ENCODE data around the gene CD38. TPM values are rescaled to one million over a fixed set of nuclear protein-coding genes. Genes with fewer than 3 reads are reported as not detected.

The CD38 gene
- polyA plus RNA-seq, 1 donor (not counting 4 experiments of a cell fraction or from before 2014, with no cell fraction given) = 0.08 TPM

DNA sequence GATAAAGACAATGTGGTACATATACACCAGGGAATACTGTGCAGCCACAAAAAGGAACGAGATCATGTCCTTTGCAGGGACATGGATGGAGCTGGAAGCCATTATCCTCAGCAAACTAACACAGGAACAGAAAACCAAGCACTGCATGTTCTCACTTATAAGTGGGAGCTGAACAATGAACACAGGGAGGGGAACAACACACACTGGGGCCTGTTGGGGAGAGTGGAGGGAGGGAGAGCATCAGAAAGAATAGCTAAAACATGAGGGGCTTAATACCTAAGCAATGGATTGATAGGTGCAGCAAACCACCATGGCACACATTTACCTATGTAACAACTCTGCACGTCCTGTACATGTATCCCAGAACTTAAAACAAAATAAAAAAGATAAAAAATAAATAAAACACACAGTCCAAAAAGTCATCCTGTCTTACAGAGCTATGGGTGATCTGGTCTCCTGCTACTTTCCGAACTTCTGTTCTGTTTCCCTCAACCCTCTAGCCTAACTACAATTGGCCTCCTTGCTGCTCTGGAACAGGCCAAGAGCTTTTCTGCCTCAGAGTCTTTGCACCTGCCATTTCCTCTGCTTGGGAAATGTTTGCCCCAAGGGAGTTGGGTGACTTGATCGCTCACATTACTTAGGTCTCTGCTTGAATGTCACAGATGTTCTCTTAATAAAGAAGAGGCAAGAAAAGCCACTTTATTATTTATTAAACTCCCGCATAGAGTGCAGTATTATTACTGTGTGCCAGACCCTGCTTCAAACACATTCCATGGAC is 1.1 kb upstream of the CD38 start:
- FAIRE-seq = no peak
- H3K36me3 ChIP-seq (ENCODE audit: control insufficient read depth in 2 of 2, extremely low read depth in 1 of 2, insufficient read depth in 2 of 2, low read length in 2 of 2) = no peaks in the 10 kb centered on the region
- H3K27me3 ChIP-seq (ENCODE audit: control insufficient read depth, extremely low read depth, insufficient read depth, low read length) = peaks cover 58% of the 10 kb centered on the region

GRCh38 chr4:15777697-15778288 is 335 bp upstream of the CD38 start:
- dilution Hi-C loops (cut with MboI; ENCODE audit: extremely low pct_ligation_motif_present, low sequenced_read_pairs) = no loop called here
- H3K27ac ChIP-seq (ENCODE audit: control insufficient read depth, insufficient read depth, low read length) = no peak overlapping the region
- no peaks in the 10 kb centered on the region for H3K9me3 ChIP-seq (ENCODE audit: control insufficient read depth, low read depth, low read length)

More for the DNA sequence above, 1.1 kb upstream of the CD38 start:
- dilution Hi-C loops (cut with MboI; ENCODE audit: extremely low pct_ligation_motif_present, low sequenced_read_pairs) = no loop called here
- TF ChIP-seq CTCF (optimal IDR thresholded peaks at IDR 0.05 in 1 of 3, IDR thresholded peaks at IDR 0.05 in 1 of 3, conservative IDR thresholded peaks at IDR 0.05 in 1 of 3; ENCODE audit: extremely low read depth in 1 of 3, insufficient read depth in 2 of 3, low read length in 3 of 3) (no peak), EZH2 (IDR thresholded peaks at IDR 0.05; ENCODE audit: low read length) (no peak)
- Histone ChIP-seq H3K4me2 (ENCODE audit: control insufficient read depth, extremely low read depth, insufficient read depth, low read depth, low read length) (no peak overlapping the region), H3K4me3 (ENCODE audit: control insufficient read depth in 2 of 3, extremely low read depth in 1 of 3, insufficient read depth in 2 of 3, low read depth in 1 of 3, low read length in 3 of 3) (no peak overlapping the region), H3K79me2 (ENCODE audit: control insufficient read depth, insufficient read depth, low read length) (no peaks in the 10 kb centered on the region), H3K4me1 (ENCODE audit: control insufficient read depth, extremely low read depth, insufficient read depth, low read length) (peaks cover 9% of the 10 kb centered on the region), H4K20me1 (ENCODE audit: control insufficient read depth, extremely low read depth, insufficient read depth, low read length) (no peaks in the 10 kb centered on the region), H3K9me1 (ENCODE audit: control insufficient read depth, extremely low read depth, insufficient read depth, low read length) (no peaks in the 10 kb centered on the region), H2AFZ (ENCODE audit: control insufficient read depth, low read length) (no peak overlapping the region), H3K9me3 (ENCODE audit: control insufficient read depth, low read depth, low read length) (no peaks in the 10 kb centered on the region), H3K9ac (ENCODE audit: control insufficient read depth, extremely low read depth, insufficient read depth, low read length) (no peak overlapping the region), H3K27ac (ENCODE audit: control insufficient read depth, insufficient read depth, low read length) (no peak overlapping the region)
- DNase-seq (ENCODE audit: low read depth, low spot score) = no peak

More at GRCh38 chr4:15777697-15778288, 335 bp upstream of the CD38 start:
- TF ChIP-seq CTCF (optimal IDR thresholded peaks at IDR 0.05 in 1 of 3, IDR thresholded peaks at IDR 0.05 in 1 of 3, conservative IDR thresholded peaks at IDR 0.05 in 1 of 3; ENCODE audit: extremely low read depth in 1 of 3, insufficient read depth in 2 of 3, low read length in 3 of 3) (no peak), EZH2 (IDR thresholded peaks at IDR 0.05; ENCODE audit: low read length) (no peak)
- Histone ChIP-seq H3K4me1 (ENCODE audit: control insufficient read depth, extremely low read depth, insufficient read depth, low read length) (peaks cover 9% of the 10 kb centered on the region), H3K36me3 (ENCODE audit: control insufficient read depth in 2 of 2, extremely low read depth in 1 of 2, insufficient read depth in 2 of 2, low read length in 2 of 2) (no peaks in the 10 kb centered on the region), H4K20me1 (ENCODE audit: control insufficient read depth, extremely low read depth, insufficient read depth, low read length) (no peaks in the 10 kb centered on the region), H3K4me2 (ENCODE audit: control insufficient read depth, extremely low read depth, insufficient read depth, low read depth, low read length) (no peak overlapping the region), H3K9ac (ENCODE audit: control insufficient read depth, extremely low read depth, insufficient read depth, low read length) (no peak overlapping the region), H2AFZ (ENCODE audit: control insufficient read depth, low read length) (no peak overlapping the region), H3K27me3 (ENCODE audit: control insufficient read depth, extremely low read depth, insufficient read depth, low read length) (peaks cover 51% of the 10 kb centered on the region), H3K4me3 (ENCODE audit: control insufficient read depth in 2 of 3, extremely low read depth in 1 of 3, insufficient read depth in 2 of 3, low read depth in 1 of 3, low read length in 3 of 3) (peak overlapping the region in 1 of 3 experiments; percentile 66), H3K79me2 (ENCODE audit: control insufficient read depth, insufficient read depth, low read length) (no peaks in the 10 kb centered on the region), H3K9me1 (ENCODE audit: control insufficient read depth, extremely low read depth, insufficient read depth, low read length) (no peaks in the 10 kb centered on the region)
- FAIRE-seq = no peak
- DNase-seq (ENCODE audit: low read depth, low spot score) = no peak

Measured in keratinocyte (primary cell).